ENCODE measurements around the gene NTNG2.

DNA sequence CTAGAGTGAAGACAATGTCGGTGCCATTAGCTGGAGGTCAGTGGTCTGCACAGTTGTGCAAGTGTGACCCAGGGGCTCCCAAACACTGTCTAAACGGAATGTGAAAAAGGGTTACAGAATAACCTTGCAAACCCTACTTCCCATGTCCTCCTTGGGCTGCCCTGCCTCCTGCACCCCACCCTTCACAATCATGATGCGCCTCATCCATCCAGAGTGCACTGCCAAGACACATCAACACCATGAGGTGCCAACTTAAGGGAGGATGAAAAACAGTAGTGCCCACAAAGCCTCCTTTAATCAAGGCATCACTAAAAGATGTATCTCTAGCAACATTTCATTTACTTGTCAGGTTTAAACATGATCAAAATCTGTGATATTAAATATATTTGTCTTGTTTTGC lies 105.8 kb downstream of the NTNG2 start:
- TF ChIP-seq TAF1 (IDR thresholded peaks at IDR 0.05; ENCODE audit: borderline replicate concordance, low read depth, low read length) = no peak
- TF ChIP-seq POLR2A (IDR thresholded peaks at IDR 0.05; ENCODE audit: low read depth, low read length) = no peak
